ENCODE results near the gene GALNS.

The GALNS gene

GRCh38 chr16:88883946-88884345 lies 27.2 kb upstream of the GALNS start:
- Histone ChIP-seq H3K9me3 (ENCODE audit: control extremely low read depth in 1 of 5, control insufficient read depth in 4 of 5, insufficient read depth in 2 of 5, low read depth in 1 of 5, low read length in 4 of 5) (no peaks in the 10 kb centered on the region), H3K4me1 (ENCODE audit: control extremely low read depth in 1 of 4, control insufficient read depth in 4 of 4, insufficient read depth in 4 of 4, low read length in 3 of 4) (peaks cover 0 to 3% (median 0%) of the 10 kb centered on the region in 4 experiments), H3K36me3 (ENCODE audit: control insufficient read depth in 4 of 4, insufficient read depth in 4 of 4, low read length in 3 of 4) (peaks cover 8 to 97% (median 76%) of the 10 kb centered on the region in 4 experiments), H3K27me3 (replicated peaks in 2 of 5; ENCODE audit: control insufficient read depth in 4 of 5, insufficient read depth in 5 of 5, low read length in 4 of 5) (no peaks in the 10 kb centered on the region), H3K27ac (ENCODE audit: insufficient read depth in 1 of 2, low read depth in 1 of 2, low read length in 2 of 2, poor library complexity in 1 of 2, severe bottlenecking in 2 of 2) (no peak overlapping the region), H3K4me3 (ENCODE audit: control insufficient read depth in 1 of 7, extremely low read depth in 1 of 7, insufficient read depth in 4 of 7, low read depth in 2 of 7, low read length in 6 of 7) (no peak overlapping the region)
- WGBS (ENCODE audit: insufficient coverage), result 98% methylated on average over 8 of the region's 11 CpGs
- POLR2A ChIA-PET, result no interaction called here
- DNase-seq, result no peak
- CTCF ChIA-PET, result no interaction called here

GRCh38 chr16:88883117-88883895 lies 26.6 kb upstream of the GALNS start:
- CTCF ChIA-PET, result interaction anchor here (1.0 kb wide), 1 partner anchor 207 kb away, joined by 3 read pairs; no protein-coding TSS in a partner anchor
- H3K36me3 ChIP-seq (ENCODE audit: control insufficient read depth in 4 of 4, insufficient read depth in 4 of 4, low read length in 3 of 4), result peaks cover 9 to 98% (median 78%) of the 10 kb centered on the region in 4 experiments
- no peak overlapping the region for H3K4me3 ChIP-seq (ENCODE audit: control insufficient read depth in 1 of 7, extremely low read depth in 1 of 7, insufficient read depth in 4 of 7, low read depth in 2 of 7, low read length in 6 of 7)
- no peaks in the 10 kb centered on the region for H3K27me3 ChIP-seq (replicated peaks in 2 of 5; ENCODE audit: control insufficient read depth in 4 of 5, insufficient read depth in 5 of 5, low read length in 4 of 5)
- H3K27ac ChIP-seq (ENCODE audit: insufficient read depth in 1 of 2, low read depth in 1 of 2, low read length in 2 of 2, poor library complexity in 1 of 2, severe bottlenecking in 2 of 2), result no peak overlapping the region
- DNase-seq, result no peak
- H3K9me3 ChIP-seq (ENCODE audit: control extremely low read depth in 1 of 5, control insufficient read depth in 4 of 5, insufficient read depth in 2 of 5, low read depth in 1 of 5, low read length in 4 of 5), result no peaks in the 10 kb centered on the region
- no peaks in the 10 kb centered on the region for H3K4me1 ChIP-seq (ENCODE audit: control extremely low read depth in 1 of 4, control insufficient read depth in 4 of 4, insufficient read depth in 4 of 4, low read length in 3 of 4)
- 98% methylated on average over 46 of the region's 49 CpGs for WGBS (ENCODE audit: insufficient coverage)
- POLR2A ChIA-PET, result no interaction called here

GRCh38 chr16:88882358-88883030 lies 25.7 kb upstream of the GALNS start:
- peaks cover 12 to 98% (median 80%) of the 10 kb centered on the region in 4 experiments for H3K36me3 ChIP-seq (ENCODE audit: control insufficient read depth in 4 of 4, insufficient read depth in 4 of 4, low read length in 3 of 4)
- no peak overlapping the region for H3K27ac ChIP-seq (ENCODE audit: insufficient read depth in 1 of 2, low read depth in 1 of 2, low read length in 2 of 2, poor library complexity in 1 of 2, severe bottlenecking in 2 of 2)
- no peak overlapping the region for H3K4me3 ChIP-seq (ENCODE audit: control insufficient read depth in 1 of 7, extremely low read depth in 1 of 7, insufficient read depth in 4 of 7, low read depth in 2 of 7, low read length in 6 of 7)
- CTCF ChIA-PET, result interaction anchor here (1.0 kb wide), 1 partner anchor 208 kb away, joined by 3 read pairs; no protein-coding TSS in a partner anchor
- 91% methylated on average over 14 of the region's 26 CpGs for WGBS (ENCODE audit: insufficient coverage)
- POLR2A ChIA-PET, result no interaction called here
- no peaks in the 10 kb centered on the region for H3K4me1 ChIP-seq (ENCODE audit: control extremely low read depth in 1 of 4, control insufficient read depth in 4 of 4, insufficient read depth in 4 of 4, low read length in 3 of 4)
- no peaks in the 10 kb centered on the region for H3K9me3 ChIP-seq (ENCODE audit: control extremely low read depth in 1 of 5, control insufficient read depth in 4 of 5, insufficient read depth in 2 of 5, low read depth in 1 of 5, low read length in 4 of 5)
- DNase-seq, result peak in 2 of 3 donors; percentile 40 to 63
- H3K27me3 ChIP-seq (replicated peaks in 2 of 5; ENCODE audit: control insufficient read depth in 4 of 5, insufficient read depth in 5 of 5, low read length in 4 of 5), result no peaks in the 10 kb centered on the region

GRCh38 chr16:88881675-88882357 lies 25.1 kb upstream of the GALNS start:
- H3K9me3 ChIP-seq (ENCODE audit: control extremely low read depth in 1 of 5, control insufficient read depth in 4 of 5, insufficient read depth in 2 of 5, low read depth in 1 of 5, low read length in 4 of 5), result no peaks in the 10 kb centered on the region
- ChIA-PET POLR2A (no interaction called here), CTCF (no interaction called here)
- H3K4me1 ChIP-seq (ENCODE audit: control extremely low read depth in 1 of 4, control insufficient read depth in 4 of 4, insufficient read depth in 4 of 4, low read length in 3 of 4), result no peaks in the 10 kb centered on the region
- WGBS (ENCODE audit: insufficient coverage), result over 99% methylated on average over 22 of the region's 27 CpGs
- no peak for DNase-seq
- no peak overlapping the region for H3K4me3 ChIP-seq (ENCODE audit: control insufficient read depth in 1 of 7, extremely low read depth in 1 of 7, insufficient read depth in 4 of 7, low read depth in 2 of 7, low read length in 6 of 7)
- H3K27ac ChIP-seq (ENCODE audit: insufficient read depth in 1 of 2, low read depth in 1 of 2, low read length in 2 of 2, poor library complexity in 1 of 2, severe bottlenecking in 2 of 2), result no peak overlapping the region
- peaks cover 12 to 99% (median 77%) of the 10 kb centered on the region in 4 experiments for H3K36me3 ChIP-seq (ENCODE audit: control insufficient read depth in 4 of 4, insufficient read depth in 4 of 4, low read length in 3 of 4)
- no peaks in the 10 kb centered on the region for H3K27me3 ChIP-seq (replicated peaks in 2 of 5; ENCODE audit: control insufficient read depth in 4 of 5, insufficient read depth in 5 of 5, low read length in 4 of 5)

- CTCF ChIA-PET, result interaction anchor here (1.8 kb wide), 1 partner anchor 10 kb away, joined by 4 read pairs; no protein-coding TSS in a partner anchor
- WGBS (ENCODE audit: insufficient coverage), result 95% methylated on average over 37 of the region's 46 CpGs
These were observed 24.4 kb upstream of the GALNS start for GRCh38 chr16:88881007-88881615.

GRCh38 chr16:88880226-88881006 lies 23.7 kb upstream of the GALNS start:
- Histone ChIP-seq H3K4me3 (ENCODE audit: control insufficient read depth in 1 of 7, extremely low read depth in 1 of 7, insufficient read depth in 4 of 7, low read depth in 2 of 7, low read length in 6 of 7) (no peak overlapping the region), H3K27ac (ENCODE audit: insufficient read depth in 1 of 2, low read depth in 1 of 2, low read length in 2 of 2, poor library complexity in 1 of 2, severe bottlenecking in 2 of 2) (no peak overlapping the region), H3K36me3 (ENCODE audit: control insufficient read depth in 4 of 4, insufficient read depth in 4 of 4, low read length in 3 of 4) (peaks cover 12 to 99% (median 76%) of the 10 kb centered on the region in 4 experiments), H3K4me1 (ENCODE audit: control extremely low read depth in 1 of 4, control insufficient read depth in 4 of 4, insufficient read depth in 4 of 4, low read length in 3 of 4) (no peaks in the 10 kb centered on the region), H3K27me3 (replicated peaks in 2 of 5; ENCODE audit: control insufficient read depth in 4 of 5, insufficient read depth in 5 of 5, low read length in 4 of 5) (no peaks in the 10 kb centered on the region), H3K9me3 (ENCODE audit: control extremely low read depth in 1 of 5, control insufficient read depth in 4 of 5, insufficient read depth in 2 of 5, low read depth in 1 of 5, low read length in 4 of 5) (no peaks in the 10 kb centered on the region)
- CTCF ChIA-PET, result interaction anchor here (1.8 kb wide), 1 partner anchor 9 kb away, joined by 4 read pairs; no protein-coding TSS in a partner anchor
- POLR2A ChIA-PET, result interaction anchor here (1.4 kb wide), 1 partner anchor 16 kb away, joined by 4 read pairs; no protein-coding TSS in a partner anchor
- no peak for DNase-seq
- 91% methylated on average over 33 of the region's 36 CpGs for WGBS (ENCODE audit: insufficient coverage)

More at GRCh38 chr16:88881007-88881615, 24.4 kb upstream of the GALNS start:
- POLR2A ChIA-PET, result no interaction called here
- Histone ChIP-seq H3K27me3 (replicated peaks in 2 of 5; ENCODE audit: control insufficient read depth in 4 of 5, insufficient read depth in 5 of 5, low read length in 4 of 5) (no peaks in the 10 kb centered on the region), H3K9me3 (ENCODE audit: control extremely low read depth in 1 of 5, control insufficient read depth in 4 of 5, insufficient read depth in 2 of 5, low read depth in 1 of 5, low read length in 4 of 5) (no peaks in the 10 kb centered on the region), H3K36me3 (ENCODE audit: control insufficient read depth in 4 of 4, insufficient read depth in 4 of 4, low read length in 3 of 4) (peaks cover 12 to 99% (median 78%) of the 10 kb centered on the region in 4 experiments), H3K4me1 (ENCODE audit: control extremely low read depth in 1 of 4, control insufficient read depth in 4 of 4, insufficient read depth in 4 of 4, low read length in 3 of 4) (no peaks in the 10 kb centered on the region), H3K4me3 (ENCODE audit: control insufficient read depth in 1 of 7, extremely low read depth in 1 of 7, insufficient read depth in 4 of 7, low read depth in 2 of 7, low read length in 6 of 7) (no peak overlapping the region), H3K27ac (ENCODE audit: insufficient read depth in 1 of 2, low read depth in 1 of 2, low read length in 2 of 2, poor library complexity in 1 of 2, severe bottlenecking in 2 of 2) (no peak overlapping the region)
- no peak for DNase-seq

Measured in common myeloid progenitor, CD34-positive (primary cell).